ENCODE measurements around the gene CERK. TPM values are rescaled to one million over a fixed set of nuclear protein-coding genes. Genes with fewer than 3 reads are reported as not detected.

Gene CERK
- total and polyA plus RNA-seq, 2 of the 8 experiments (the other 6 are each of a cell fraction or from before 2014, with no cell fraction given) = 26.6 to 59.0 TPM

GRCh38 chr22:46764779-46765485 is 26.9 kb upstream of the CERK start:
- no peak overlapping the region for H3K4me3 ChIP-seq (ENCODE audit: extremely low read depth in 1 of 4, insufficient read depth in 2 of 4, low read depth in 3 of 4, low read length in 4 of 4)
- no peak overlapping the region for H3K18ac ChIP-seq (ENCODE audit: extremely low read depth, low read length)
- ChIA-PET POLR2A (ENCODE audit: partially characterized antibody) (interaction anchor here (0.6 kb wide), 1 partner anchor 1752 kb away, joined by 4 read pairs; no protein-coding TSS in a partner anchor), CTCF (ENCODE audit: partially characterized antibody) (interaction anchor here (0.8 to 2.0 kb wide), 3 partner anchors 8 to 83 kb away, joined by 3 to 9 read pairs (median 3); no protein-coding TSS in a partner anchor)
- 82% methylated on average over 6 of the region's 6 CpGs; no CpG with 5 or more reads in 1 of the 2 experiments for WGBS, 2 experiments (ENCODE audit: extremely low coverage in 1 of 2, insufficient coverage in 1 of 2, insufficient read length in 1 of 2, insufficient replicate concordance in 2 of 2, low coverage in 1 of 2, low lambda C conversion rate in 2 of 2, missing lambda C conversion rate in 1 of 2)
- no peaks in the 10 kb centered on the region for H3K27me3 ChIP-seq (replicated peaks in 1 of 4; ENCODE audit: control insufficient read depth in 3 of 4, extremely low read depth in 1 of 4, insufficient read depth in 3 of 4, low read length in 3 of 4)
- H3K36me3 ChIP-seq (ENCODE audit: control insufficient read depth in 2 of 4, insufficient read depth in 4 of 4, low read length in 3 of 4) = peaks cover 0 to 9% (median 0%) of the 10 kb centered on the region in 4 experiments; a peak in 1 of 8 replicates
- H2AK5ac ChIP-seq (ENCODE audit: low read depth, low read length) = no peak overlapping the region
- H2BK12ac ChIP-seq (ENCODE audit: low read depth, low read length) = no peak overlapping the region
- H3K4me1 ChIP-seq (replicated peaks in 1 of 4; ENCODE audit: control insufficient read depth in 3 of 4, insufficient read depth in 4 of 4, low read length in 3 of 4) = peaks cover 0 to 4% (median 0%) of the 10 kb centered on the region in 4 experiments; a peak in 4 of 7 replicates
- H3K23me2 ChIP-seq (ENCODE audit: low read depth, low read length) = peaks cover 7% of the 10 kb centered on the region
- no peak overlapping the region for H4K91ac ChIP-seq (replicated peaks; ENCODE audit: insufficient read length, low read length)
- H3K79me2 ChIP-seq (ENCODE audit: control insufficient read depth in 1 of 2, insufficient read depth in 2 of 2, low read length in 2 of 2) = peaks cover 13 to 74% of the 10 kb centered on the region in 2 experiments
- no peak overlapping the region for H3K14ac ChIP-seq (ENCODE audit: insufficient read length)
- no peak overlapping the region for H2BK5ac ChIP-seq (ENCODE audit: low read depth, low read length)
- DNase-seq (ENCODE audit: low read depth in 1 of 2, low spot score in 2 of 2) = no peak
- no peak overlapping the region; a peak in 1 of 4 replicates for H3K4me2 ChIP-seq (ENCODE audit: insufficient read depth in 1 of 2, low read depth in 2 of 2, low read length in 2 of 2)
- no peak overlapping the region for H3K27ac ChIP-seq (ENCODE audit: low read depth, low read length)
- no peak for TF ChIP-seq JUND (IDR thresholded peaks at IDR 0.05; ENCODE audit: low read length)
- TF ChIP-seq SP2 (IDR thresholded peaks at IDR 0.05; ENCODE audit: low read length) = no peak
- no peak for TF ChIP-seq CHD1 (IDR thresholded peaks at IDR 0.05; ENCODE audit: low read depth, low read length)
- no peak for TF ChIP-seq TAF7 (optimal IDR thresholded peaks at IDR 0.05; ENCODE audit: borderline replicate concordance, low read depth, low read length)
- TF ChIP-seq KDM5A (IDR thresholded peaks at IDR 0.05; ENCODE audit: low read length) = no peak
- no peak overlapping the region for H2BK15ac ChIP-seq (ENCODE audit: low read length)
- no peak overlapping the region for H3K56ac ChIP-seq (replicated peaks; ENCODE audit: insufficient read length, low read depth, low read length)
- H4K8ac ChIP-seq (ENCODE audit: extremely low read depth, insufficient read depth, low read length) = no peak overlapping the region
- H3K9ac ChIP-seq (replicated peaks in 1 of 4; ENCODE audit: extremely low read depth in 1 of 4, low read depth in 3 of 4, low read length in 3 of 4) = no peak overlapping the region
- peaks cover 23% of the 10 kb centered on the region for H3K79me1 ChIP-seq (ENCODE audit: low read depth, low read length)
- H4K5ac ChIP-seq (ENCODE audit: insufficient read length, low read depth, low read length) = no peak overlapping the region
- no peak for FAIRE-seq
- peaks cover 5 to 9% of the 10 kb centered on the region in 2 experiments for H4K20me1 ChIP-seq (replicated peaks in 1 of 2; ENCODE audit: control insufficient read depth in 1 of 2, insufficient read depth in 2 of 2, low read length in 2 of 2)
- H2AFZ ChIP-seq (ENCODE audit: low read length) = no peak overlapping the region
- H3K23ac ChIP-seq (ENCODE audit: insufficient read length) = no peak overlapping the region
- H2BK120ac ChIP-seq (replicated peaks; ENCODE audit: low read depth, low read length) = no peak overlapping the region
- no peak overlapping the region for H3K4ac ChIP-seq (replicated peaks; ENCODE audit: insufficient read length, low read depth, low read length)
- H2BK20ac ChIP-seq (ENCODE audit: low read length) = no peak overlapping the region
- no peaks in the 10 kb centered on the region for H3K9me3 ChIP-seq (ENCODE audit: insufficient read depth in 2 of 2, low read depth in 1 of 2, low read length in 1 of 2)

Measured in H1 (cell line).